Measurements from ENCODE around the gene FGF12.

DNA sequence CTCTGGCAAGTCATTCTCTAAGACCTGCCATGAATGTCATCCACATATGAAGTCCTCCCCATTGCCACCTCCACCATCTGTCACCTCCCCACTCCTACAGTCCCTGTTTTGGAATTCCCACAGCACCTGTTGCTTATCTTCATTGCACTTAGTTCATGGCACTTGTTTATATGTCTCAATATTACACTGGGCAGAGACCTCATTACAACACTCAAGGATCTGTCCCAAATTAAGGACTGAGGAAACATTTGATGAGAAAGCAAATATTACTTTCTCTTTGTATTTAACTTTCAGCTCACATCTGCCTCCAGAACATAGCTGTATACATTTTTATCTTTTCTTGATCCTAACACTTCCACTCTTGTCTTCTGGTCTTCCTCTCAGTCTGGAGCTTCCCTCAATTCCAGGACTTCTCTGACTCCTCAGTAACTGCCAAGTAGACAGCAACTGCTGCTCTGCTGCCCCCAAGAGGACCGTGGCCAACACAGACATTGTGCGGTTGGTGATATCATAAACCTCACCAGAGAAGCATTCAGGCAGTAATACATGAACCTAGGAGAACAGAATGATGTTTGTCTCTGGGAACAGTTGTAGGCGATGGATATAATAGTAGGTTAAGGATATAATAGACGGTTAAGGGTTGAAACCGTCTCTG is 45.0 kb upstream of the FGF12 start:
- TF ChIP-seq, protein P1, sequence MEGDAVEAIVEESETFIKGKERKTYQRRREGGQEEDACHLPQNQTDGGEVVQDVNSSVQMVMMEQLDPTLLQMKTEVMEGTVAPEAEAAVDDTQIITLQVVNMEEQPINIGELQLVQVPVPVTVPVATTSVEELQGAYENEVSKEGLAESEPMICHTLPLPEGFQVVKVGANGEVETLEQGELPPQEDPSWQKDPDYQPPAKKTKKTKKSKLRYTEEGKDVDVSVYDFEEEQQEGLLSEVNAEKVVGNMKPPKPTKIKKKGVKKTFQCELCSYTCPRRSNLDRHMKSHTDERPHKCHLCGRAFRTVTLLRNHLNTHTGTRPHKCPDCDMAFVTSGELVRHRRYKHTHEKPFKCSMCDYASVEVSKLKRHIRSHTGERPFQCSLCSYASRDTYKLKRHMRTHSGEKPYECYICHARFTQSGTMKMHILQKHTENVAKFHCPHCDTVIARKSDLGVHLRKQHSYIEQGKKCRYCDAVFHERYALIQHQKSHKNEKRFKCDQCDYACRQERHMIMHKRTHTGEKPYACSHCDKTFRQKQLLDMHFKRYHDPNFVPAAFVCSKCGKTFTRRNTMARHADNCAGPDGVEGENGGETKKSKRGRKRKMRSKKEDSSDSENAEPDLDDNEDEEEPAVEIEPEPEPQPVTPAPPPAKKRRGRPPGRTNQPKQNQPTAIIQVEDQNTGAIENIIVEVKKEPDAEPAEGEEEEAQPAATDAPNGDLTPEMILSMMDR (IDR thresholded peaks at IDR 0.05): peak in 1 of 3 donors; percentile 40
- TF ChIP-seq POLR2A (IDR thresholded peaks at IDR 0.05) (no peak), POLR2AphosphoS5 (IDR thresholded peaks at IDR 0.05) (no peak)

Measured in breast epithelium (tissue), 3 donors.